DMS53 (cell line): ENCODE results near the gene WEE2.
"Not testable (repeated sequence)": the region's sequence is repeated elsewhere in the genome, so short reads cannot be mapped to it uniquely, and the experiment has no call there.

Experiments
- DNase-seq: peaks from one replicate; lab custom pipeline; 2025; lab: John Stamatoyannopoulos, UW

WEE2 gene

GRCh38 chr7:141708351-141708750 is at the start of gene WEE2:
WEE2 (plus strand) TSS chr7:141708353; CDS start chr7:141708759, 406 bp downstream.
- DNase-seq = no peak

GRCh38 chr7:141659501-141659900 is 48.7 kb upstream of the WEE2 start:
- DNase-seq = no peak

GRCh38 chr7:141660259-141660658 is 47.9 kb upstream of the WEE2 start:
- no peak for DNase-seq

GRCh38 chr7:141663081-141663849 is 44.9 kb upstream of the WEE2 start:
- peak; percentile 89 for DNase-seq

GRCh38 chr7:141664450-141664849 is 43.7 kb upstream of the WEE2 start:
- peak; percentile 69 for DNase-seq

DNA sequence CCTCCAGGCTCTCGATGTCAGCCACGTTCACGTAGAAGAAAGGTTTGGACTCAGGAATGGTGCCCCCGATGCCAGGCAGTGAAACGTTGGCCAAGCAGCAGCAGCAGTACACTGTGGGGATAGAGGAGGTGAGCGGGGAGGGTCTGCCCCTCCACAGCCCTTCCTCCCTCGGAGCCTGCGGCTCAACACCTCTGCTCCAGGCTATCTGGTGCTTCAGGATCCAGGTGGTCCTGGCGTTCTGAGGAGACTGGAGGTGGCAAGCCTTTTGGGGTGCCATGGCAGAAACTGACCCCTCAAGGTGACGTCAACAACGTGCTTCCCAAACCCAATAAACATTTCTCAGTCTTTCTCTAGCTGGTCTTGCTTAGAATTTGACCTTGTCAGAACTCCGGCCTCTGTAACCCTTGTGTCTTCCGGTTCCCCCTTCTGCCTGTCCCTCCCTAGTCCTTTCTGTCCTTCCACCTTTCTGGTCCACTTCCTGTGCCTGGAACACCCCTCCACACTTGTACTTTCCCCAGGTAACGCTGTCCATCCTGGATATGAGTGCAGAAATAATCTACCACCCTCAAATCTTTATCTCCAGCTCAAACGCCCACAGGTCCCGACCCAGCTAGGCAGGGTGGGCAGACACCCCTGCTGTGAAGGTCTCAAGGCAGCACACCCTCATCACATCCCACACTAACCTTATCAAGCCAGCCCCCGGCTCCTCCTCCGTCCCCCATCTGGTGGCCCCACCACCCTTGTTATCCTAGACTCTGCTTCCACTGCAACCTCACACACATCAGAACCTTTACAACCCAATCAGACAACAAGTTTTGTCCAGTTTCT is 42.7 kb upstream of the WEE2 start:
- no peak for DNase-seq

DNA sequence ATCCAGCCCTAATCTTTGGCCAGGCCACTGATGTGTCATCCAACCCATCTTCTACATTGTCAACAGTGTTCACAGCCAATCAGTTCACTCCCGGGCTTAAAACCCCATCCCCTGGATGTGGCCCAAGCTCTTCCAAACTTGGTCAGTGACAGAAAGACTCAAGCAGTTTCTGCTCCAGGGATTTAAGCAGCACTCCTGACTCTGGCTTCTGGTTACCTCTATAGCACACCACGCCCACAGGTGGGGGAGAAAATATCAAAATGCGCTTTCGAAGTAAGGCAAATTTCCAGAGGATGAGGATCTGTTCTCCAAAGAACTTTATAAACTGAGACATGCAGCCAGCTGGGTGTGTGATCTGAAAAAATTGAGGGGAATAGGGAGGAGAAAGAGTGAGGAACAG is 42.1 kb upstream of the WEE2 start:
- DNase-seq = no peak

- no peak for DNase-seq
These were observed 39.3 kb upstream of the WEE2 start for GRCh38 chr7:141668853-141669252.

GRCh38 chr7:141671705-141672496 is 36.3 kb upstream of the WEE2 start:
- no peak for DNase-seq

GRCh38 chr7:141673346-141673745 is 34.8 kb upstream of the WEE2 start:
- DNase-seq = no peak

DNA sequence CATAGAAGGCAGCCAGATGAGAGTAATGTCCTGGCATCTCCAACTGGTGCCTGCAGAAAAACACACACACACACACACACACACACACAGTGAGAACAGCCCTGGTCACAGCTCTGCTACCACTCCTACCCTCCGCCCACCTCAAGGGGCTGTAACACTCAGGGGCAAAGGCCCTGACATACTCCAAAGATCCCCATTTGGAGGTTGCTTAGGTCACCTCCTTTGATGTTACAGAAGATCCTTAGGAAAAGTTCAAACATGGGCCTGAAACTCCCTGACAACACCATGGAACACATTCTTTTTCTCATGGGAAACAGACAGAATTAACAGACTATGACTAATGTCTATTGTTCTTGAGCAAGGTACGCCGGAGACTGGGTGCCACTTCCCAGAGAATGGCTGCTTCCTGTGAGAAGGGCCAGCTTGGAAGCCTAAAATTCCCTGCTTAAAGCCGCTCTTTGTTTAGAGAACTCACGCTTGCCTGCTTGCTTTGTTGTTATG is 33.9 kb upstream of the WEE2 start:
- DNase-seq = no peak

- DNase-seq = no peak
These were observed 33.5 kb upstream of the WEE2 start for GRCh38 chr7:141674702-141675101.

- DNase-seq = no peak
These were observed 32.5 kb upstream of the WEE2 start for GRCh38 chr7:141675436-141676215.

- no peak for DNase-seq
These were observed 31.5 kb upstream of the WEE2 start for GRCh38 chr7:141676618-141677017.

GRCh38 chr7:141679014-141679413 is 29.1 kb upstream of the WEE2 start:
- no peak for DNase-seq

GRCh38 chr7:141685285-141686023 is 22.7 kb upstream of the WEE2 start:
- no peak for DNase-seq

DNA sequence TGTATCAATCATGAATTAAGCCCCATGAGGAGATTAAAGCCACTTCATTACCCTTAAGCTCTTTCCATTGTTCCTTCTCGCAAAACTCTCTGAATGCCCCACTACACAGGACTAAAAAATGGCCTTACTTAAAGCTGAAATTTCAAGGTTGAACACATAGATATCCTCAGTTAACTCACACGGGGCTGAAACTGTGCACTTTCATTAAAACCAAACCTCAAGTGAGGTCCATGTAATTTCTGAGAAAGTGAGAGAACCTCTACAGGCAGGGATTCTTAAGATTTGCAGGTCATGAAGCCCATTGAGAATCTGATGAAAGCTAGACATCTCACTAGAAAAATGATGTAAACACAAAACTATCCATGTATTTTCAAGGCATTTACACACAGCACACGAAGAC is 22.1 kb upstream of the WEE2 start:
- DNase-seq = no peak

GRCh38 chr7:141686670-141687069 is 21.5 kb upstream of the WEE2 start:
- no peak for DNase-seq

DNA sequence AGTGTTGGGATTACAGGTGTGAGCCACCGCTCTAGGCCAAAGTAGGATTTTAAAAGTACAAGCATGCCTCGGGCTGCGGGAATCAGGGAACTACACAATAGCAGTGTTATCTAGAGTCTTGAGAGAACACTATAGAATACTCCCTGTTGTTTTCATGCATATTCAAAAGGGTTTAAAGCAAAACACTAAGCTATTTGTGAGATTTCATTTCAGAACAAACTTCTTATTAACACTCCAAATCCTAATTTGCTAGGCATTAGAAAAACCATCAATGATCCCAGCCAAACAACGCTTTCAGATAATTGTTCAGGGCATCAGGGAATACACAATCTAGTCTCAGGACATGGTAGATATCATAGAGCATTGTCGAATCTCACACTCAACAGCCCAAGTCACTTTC is 20.1 kb upstream of the WEE2 start:
- DNase-seq = no peak

DNA sequence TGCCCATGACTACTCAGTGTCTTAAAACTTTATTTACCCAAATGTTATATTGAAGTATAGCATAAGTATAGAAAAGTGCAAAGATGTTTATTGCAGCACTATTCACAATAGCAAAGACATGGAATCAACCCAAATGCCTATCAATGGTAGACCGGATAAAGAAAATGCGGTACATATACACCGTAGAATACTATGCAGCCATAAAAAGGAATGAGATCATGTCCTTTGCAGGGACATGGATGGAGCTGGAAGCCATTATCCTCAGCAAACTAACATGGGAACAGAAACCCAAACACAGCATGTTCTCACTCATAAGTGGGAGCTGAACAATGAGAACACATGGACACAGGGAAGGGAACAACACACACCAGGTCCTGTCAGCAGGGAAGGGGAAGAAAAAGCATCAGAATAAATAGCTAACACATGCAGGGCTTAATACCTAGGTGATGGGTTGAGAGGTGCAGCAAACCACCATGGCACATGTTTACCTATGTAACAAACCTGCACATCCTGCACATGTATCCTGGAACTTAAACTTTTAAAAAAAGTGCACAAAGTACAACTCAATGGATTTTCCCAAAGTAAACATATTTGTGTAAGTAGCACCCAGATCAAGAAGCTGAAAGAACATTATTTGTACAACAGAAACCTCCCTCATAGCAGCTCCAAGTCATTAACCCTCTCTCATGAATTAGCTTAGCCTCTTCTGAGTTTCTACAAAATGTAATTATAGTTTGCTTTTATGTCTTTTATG is 18.9 kb upstream of the WEE2 start:
- not testable (repeated sequence) for DNase-seq
